ENCODE measurements around the gene CCDC191.

DNA sequence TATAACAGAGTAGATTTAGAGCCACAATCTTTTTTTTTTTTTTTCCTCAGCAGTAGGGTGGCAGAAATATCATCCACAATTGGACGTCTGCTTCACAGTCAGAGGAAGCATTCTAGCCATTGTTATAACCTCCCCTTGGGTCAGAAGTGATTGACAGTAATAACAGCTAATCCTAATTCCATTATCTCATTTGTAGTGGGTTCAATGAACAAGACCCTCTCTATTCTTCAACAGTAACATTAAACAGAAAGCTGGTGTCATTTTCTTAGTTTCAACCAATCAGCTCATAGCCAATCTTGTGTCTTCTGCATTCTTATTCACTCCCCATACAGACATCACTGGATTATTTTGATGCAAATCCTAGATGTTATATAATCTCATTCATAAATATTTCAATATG, 44.8 kb upstream of the CCDC191 start:
- TF ChIP-seq, protein P1, sequence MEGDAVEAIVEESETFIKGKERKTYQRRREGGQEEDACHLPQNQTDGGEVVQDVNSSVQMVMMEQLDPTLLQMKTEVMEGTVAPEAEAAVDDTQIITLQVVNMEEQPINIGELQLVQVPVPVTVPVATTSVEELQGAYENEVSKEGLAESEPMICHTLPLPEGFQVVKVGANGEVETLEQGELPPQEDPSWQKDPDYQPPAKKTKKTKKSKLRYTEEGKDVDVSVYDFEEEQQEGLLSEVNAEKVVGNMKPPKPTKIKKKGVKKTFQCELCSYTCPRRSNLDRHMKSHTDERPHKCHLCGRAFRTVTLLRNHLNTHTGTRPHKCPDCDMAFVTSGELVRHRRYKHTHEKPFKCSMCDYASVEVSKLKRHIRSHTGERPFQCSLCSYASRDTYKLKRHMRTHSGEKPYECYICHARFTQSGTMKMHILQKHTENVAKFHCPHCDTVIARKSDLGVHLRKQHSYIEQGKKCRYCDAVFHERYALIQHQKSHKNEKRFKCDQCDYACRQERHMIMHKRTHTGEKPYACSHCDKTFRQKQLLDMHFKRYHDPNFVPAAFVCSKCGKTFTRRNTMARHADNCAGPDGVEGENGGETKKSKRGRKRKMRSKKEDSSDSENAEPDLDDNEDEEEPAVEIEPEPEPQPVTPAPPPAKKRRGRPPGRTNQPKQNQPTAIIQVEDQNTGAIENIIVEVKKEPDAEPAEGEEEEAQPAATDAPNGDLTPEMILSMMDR (IDR thresholded peaks at IDR 0.05) = no peak
- TF ChIP-seq POLR2A (IDR thresholded peaks at IDR 0.05) (no peak), EP300 (IDR thresholded peaks at IDR 0.05) (no peak)
